ENCODE results near the gene NUP62CL. TPM values are rescaled to one million over a fixed set of nuclear protein-coding genes. Genes with fewer than 3 reads are reported as not detected.
A peak's percentile ranks its signal among the peaks of the same experiment; 100 is the strongest.

NUP62CL gene
- total RNA-seq, 1 experiment from 2014 or later, result 2.9 TPM

DNA sequence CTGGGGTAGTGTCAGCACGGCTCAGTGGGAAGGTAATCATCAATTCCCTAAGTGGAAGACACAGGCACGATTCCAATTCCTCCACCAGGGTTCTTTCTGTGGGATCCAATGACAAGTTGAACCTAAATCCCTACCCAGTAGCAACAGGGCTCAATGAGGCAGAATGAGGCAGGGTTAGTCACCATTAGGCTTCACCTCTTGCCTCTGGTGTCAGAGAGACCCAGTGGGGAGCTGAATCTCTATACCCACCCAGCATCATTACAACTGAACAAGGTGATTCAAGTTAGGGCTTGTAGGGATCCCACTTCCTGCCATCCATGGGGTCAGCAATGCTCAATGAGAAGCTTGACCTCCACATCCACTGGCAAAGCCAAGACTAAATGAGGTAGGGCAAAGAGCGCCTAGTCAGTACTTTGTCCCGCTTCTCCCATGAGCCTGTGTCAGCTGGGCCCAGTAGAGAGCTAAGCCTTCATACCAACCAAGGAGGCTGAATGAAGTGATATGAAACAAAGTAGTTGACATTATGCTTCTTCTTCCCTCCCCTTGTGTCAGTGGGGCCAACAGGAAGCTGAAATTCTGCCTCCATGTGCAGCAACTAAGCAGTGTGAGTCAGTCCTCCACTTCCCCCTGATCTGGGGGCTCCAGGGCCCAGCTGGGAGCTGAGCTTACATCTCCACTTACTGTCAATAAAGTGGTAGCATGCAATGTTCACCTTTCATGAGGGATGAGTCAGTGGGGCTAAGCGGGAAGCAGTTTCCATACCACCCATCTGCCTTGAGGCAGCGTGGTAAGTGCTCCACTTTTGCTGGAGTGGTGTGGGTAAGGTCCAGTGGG is 51.2 kb downstream of the NUP62CL start:
- no peaks in the 10 kb centered on the region for H3K36me3 ChIP-seq (ENCODE audit: insufficient read depth, low read length, poor library complexity, severe bottlenecking)
- intact Hi-C loops (cut with micrococcal nuclease; ENCODE audit: unreplicated experiment), result no loop called here
- DNase-seq (ENCODE audit: low spot score), result peak; percentile 12
- no peaks in the 10 kb centered on the region for H3K27me3 ChIP-seq (replicated peaks; ENCODE audit: insufficient read depth, low read depth, low read length, poor library complexity)
- ChIA-PET POLR2A (ENCODE audit: low non-redundant PET) (no interaction called here), CTCF (no interaction called here)
- no peak for TF ChIP-seq EZH2 (IDR thresholded peaks at IDR 0.05; ENCODE audit: borderline replicate concordance, low read depth, low read length, poor library complexity, severe bottlenecking)
- TF ChIP-seq, protein P1, sequence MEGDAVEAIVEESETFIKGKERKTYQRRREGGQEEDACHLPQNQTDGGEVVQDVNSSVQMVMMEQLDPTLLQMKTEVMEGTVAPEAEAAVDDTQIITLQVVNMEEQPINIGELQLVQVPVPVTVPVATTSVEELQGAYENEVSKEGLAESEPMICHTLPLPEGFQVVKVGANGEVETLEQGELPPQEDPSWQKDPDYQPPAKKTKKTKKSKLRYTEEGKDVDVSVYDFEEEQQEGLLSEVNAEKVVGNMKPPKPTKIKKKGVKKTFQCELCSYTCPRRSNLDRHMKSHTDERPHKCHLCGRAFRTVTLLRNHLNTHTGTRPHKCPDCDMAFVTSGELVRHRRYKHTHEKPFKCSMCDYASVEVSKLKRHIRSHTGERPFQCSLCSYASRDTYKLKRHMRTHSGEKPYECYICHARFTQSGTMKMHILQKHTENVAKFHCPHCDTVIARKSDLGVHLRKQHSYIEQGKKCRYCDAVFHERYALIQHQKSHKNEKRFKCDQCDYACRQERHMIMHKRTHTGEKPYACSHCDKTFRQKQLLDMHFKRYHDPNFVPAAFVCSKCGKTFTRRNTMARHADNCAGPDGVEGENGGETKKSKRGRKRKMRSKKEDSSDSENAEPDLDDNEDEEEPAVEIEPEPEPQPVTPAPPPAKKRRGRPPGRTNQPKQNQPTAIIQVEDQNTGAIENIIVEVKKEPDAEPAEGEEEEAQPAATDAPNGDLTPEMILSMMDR (conservative IDR thresholded peaks at IDR 0.05; ENCODE audit: low read depth, low read length), result no peak
- H3K4me1 ChIP-seq (ENCODE audit: insufficient read depth, low read length, poor library complexity, severe bottlenecking), result no peaks in the 10 kb centered on the region
- H3K9me3 ChIP-seq (ENCODE audit: low read depth, low read length, poor library complexity, severe bottlenecking), result no peaks in the 10 kb centered on the region
- no peak overlapping the region for H3K27ac ChIP-seq (ENCODE audit: low read depth, low read length, poor library complexity, severe bottlenecking)
- H3K4me3 ChIP-seq (ENCODE audit: low read depth, low read length, poor library complexity, severe bottlenecking), result no peak overlapping the region
- no TSS peak for BruUV-seq (replicated peaks)

DNA sequence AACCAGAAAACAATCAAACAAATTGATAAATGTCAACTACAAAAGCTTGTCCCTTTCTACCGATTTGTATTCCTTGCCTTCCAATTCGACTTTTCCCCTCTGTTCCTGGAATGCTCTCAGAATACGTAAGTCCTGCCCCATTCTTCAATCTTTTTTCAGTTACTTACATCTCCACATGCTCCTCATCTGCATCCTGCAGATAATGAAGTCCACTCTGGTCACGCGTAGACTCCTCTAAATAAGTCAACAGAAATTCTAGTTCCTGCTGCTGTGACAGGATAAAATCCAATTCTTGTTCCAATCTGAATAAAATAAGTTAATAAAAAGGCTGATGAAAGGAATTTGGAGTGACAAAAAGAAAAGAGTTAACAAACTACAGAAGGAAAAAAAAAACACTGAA is 53.2 kb downstream of the NUP62CL start:
- H3K4me1 ChIP-seq (ENCODE audit: insufficient read depth, low read length, poor library complexity, severe bottlenecking), result no peaks in the 10 kb centered on the region
- no peak for DNase-seq (ENCODE audit: low spot score)
- POLR2A ChIA-PET (ENCODE audit: low non-redundant PET), result no interaction called here
- CTCF ChIA-PET, result no interaction called here
- no peak for TF ChIP-seq EZH2 (IDR thresholded peaks at IDR 0.05; ENCODE audit: borderline replicate concordance, low read depth, low read length, poor library complexity, severe bottlenecking)
- TF ChIP-seq, protein P1 (conservative IDR thresholded peaks at IDR 0.05; ENCODE audit: low read depth, low read length), result no peak
- no peak overlapping the region for H3K4me3 ChIP-seq (ENCODE audit: low read depth, low read length, poor library complexity, severe bottlenecking)
- no peaks in the 10 kb centered on the region for H3K27me3 ChIP-seq (replicated peaks; ENCODE audit: insufficient read depth, low read depth, low read length, poor library complexity)
- H3K36me3 ChIP-seq (ENCODE audit: insufficient read depth, low read length, poor library complexity, severe bottlenecking), result no peaks in the 10 kb centered on the region
- no peak overlapping the region for H3K27ac ChIP-seq (ENCODE audit: low read depth, low read length, poor library complexity, severe bottlenecking)
- intact Hi-C loops (cut with micrococcal nuclease; ENCODE audit: unreplicated experiment), result no loop called here
- BruUV-seq (replicated peaks), result no TSS peak
- H3K9me3 ChIP-seq (ENCODE audit: low read depth, low read length, poor library complexity, severe bottlenecking), result no peaks in the 10 kb centered on the region

DNA sequence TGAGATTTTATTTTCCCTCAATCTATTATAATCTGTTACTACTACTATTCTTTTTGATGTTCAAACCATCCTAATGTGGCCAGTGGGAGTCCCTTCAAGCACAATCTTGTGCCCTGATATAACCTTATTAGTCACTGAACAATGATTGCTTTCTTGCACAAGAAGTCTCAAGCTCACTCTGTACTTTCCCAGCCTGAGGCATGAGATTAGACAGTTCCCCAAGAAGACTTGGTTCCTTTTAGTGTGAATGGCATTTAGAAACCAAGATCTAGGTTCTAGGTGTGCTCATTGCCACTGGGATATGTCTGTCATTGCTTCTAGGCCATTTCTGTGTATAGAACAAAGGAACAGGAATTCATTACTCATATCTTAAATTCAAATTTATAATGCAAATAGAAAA is 59.6 kb downstream of the NUP62CL start:
- intact Hi-C loops (cut with micrococcal nuclease; ENCODE audit: unreplicated experiment), result no loop called here
- CTCF ChIA-PET, result no interaction called here

More for the DNA sequence above, 59.6 kb downstream of the NUP62CL start:
- Histone ChIP-seq H3K36me3 (ENCODE audit: insufficient read depth, low read length, poor library complexity, severe bottlenecking) (no peaks in the 10 kb centered on the region), H3K27me3 (replicated peaks; ENCODE audit: insufficient read depth, low read depth, low read length, poor library complexity) (no peaks in the 10 kb centered on the region), H3K9me3 (ENCODE audit: low read depth, low read length, poor library complexity, severe bottlenecking) (no peaks in the 10 kb centered on the region), H3K4me1 (ENCODE audit: insufficient read depth, low read length, poor library complexity, severe bottlenecking) (no peaks in the 10 kb centered on the region), H3K27ac (ENCODE audit: low read depth, low read length, poor library complexity, severe bottlenecking) (no peak overlapping the region), H3K4me3 (ENCODE audit: low read depth, low read length, poor library complexity, severe bottlenecking) (no peak overlapping the region)
- BruUV-seq (replicated peaks), result no TSS peak
- no peak for TF ChIP-seq EZH2 (IDR thresholded peaks at IDR 0.05; ENCODE audit: borderline replicate concordance, low read depth, low read length, poor library complexity, severe bottlenecking)
- TF ChIP-seq, protein P1 (conservative IDR thresholded peaks at IDR 0.05; ENCODE audit: low read depth, low read length), result no peak
- POLR2A ChIA-PET (ENCODE audit: low non-redundant PET), result no interaction called here
- DNase-seq (ENCODE audit: low spot score), result no peak
